Stomach (tissue), 4 donors: Measurements from ENCODE around the gene OR4K5.

Source experiments
- CTCF ChIP-seq, 7 experiments: fragments of 450-650 bp in 4 of 7; fragments of 200-600 bp in 3 of 7; sonication (generic) in 3 of 7; IDR thresholded peaks; one replicate each; pipeline ENCODE4 v1.5.1; 2016 to 2019; ENCODE audit warnings: antibody characterized with exemption in 7 of 7, control low read depth in 2 of 7, mild to moderate bottlenecking in 1 of 7
- EP300 ChIP-seq: sonication (generic); formaldehyde crosslinking; IDR thresholded peaks from one replicate; pipeline ENCODE4 v1.6.1; 2017; ENCODE audit warnings: antibody characterized with exemption
- POLR2A ChIP-seq, 4 donors: fragments of 450-650 bp; IDR thresholded peaks; one replicate each; pipeline ENCODE4 v1.6.1; 2016; ENCODE audit warnings: antibody characterized with exemption in 4 of 4, control low read depth in 2 of 4, mild to moderate bottlenecking in 1 of 4, moderate library complexity in 1 of 4

GRCh38 chr14:19917243-19917642 lies 3.2 kb upstream of the OR4K5 start:
- no peak for TF ChIP-seq EP300
- TF ChIP-seq CTCF (IDR thresholded peaks at IDR 0.05) = no peak
- no peak for TF ChIP-seq POLR2A (IDR thresholded peaks at IDR 0.05)
